Upper lobe of left lung (tissue), 6 donors: ENCODE results near the gene OCSTAMP. TPM values are rescaled to one million over a fixed set of nuclear protein-coding genes. Genes with fewer than 3 reads are reported as not detected.

Experiments used
- ATAC-seq, 2 donors: fragments of 200-7000 bp; cut with Tn5 transposase; one replicate each; pipeline ENCODE4 v1.9.1; 2022; ENCODE audit warnings: mild to moderate bottlenecking in 2 of 2, moderate library complexity in 2 of 2; ENCODE audit not compliant: low FRiP score in 2 of 2
- DNase-seq, 2 donors: peaks; one replicate each; pipeline ENCODE4 v3.0.0-alpha.2; 2019 to 2020
- H3K27ac ChIP-seq, 4 donors: fragments of 200-600 bp; sonication (generic); one replicate each; pipeline ENCODE4 v1.5.1; 2016 to 2019
- H3K27me3 ChIP-seq, 4 donors: fragments of 200-600 bp; sonication (generic); one replicate each; pipeline ENCODE4 v1.5.1; 2017 to 2019
- H3K36me3 ChIP-seq, 4 donors: fragments of 200-600 bp; sonication (generic); one replicate each; pipeline ENCODE4 v1.5.1; 2016 to 2019
- H3K4me1 ChIP-seq, 4 donors: fragments of 200-600 bp; sonication (generic); one replicate each; pipeline ENCODE4 v1.5.1; 2018 to 2019
- H3K4me3 ChIP-seq, 4 donors: fragments of 200-600 bp; sonication (generic); one replicate each; pipeline ENCODE4 v1.5.1; 2017 to 2019; ENCODE audit warnings: mild to moderate bottlenecking in 2 of 4, moderate library complexity in 1 of 4
- H3K9me3 ChIP-seq, 4 donors: fragments of 200-600 bp; sonication (generic); one replicate each; pipeline ENCODE4 v1.5.1; 2018 to 2019
- CTCF ChIP-seq, 6 experiments: fragments of 450-650 bp in 4 of 6; fragments of 200-600 bp in 2 of 6; sonication (generic) in 2 of 6; IDR thresholded peaks; one replicate each; pipeline ENCODE4 v1.5.1; 2016 to 2019; ENCODE audit warnings: antibody characterized with exemption in 6 of 6
- EP300 ChIP-seq, 4 donors: sonication (generic); formaldehyde crosslinking; IDR thresholded peaks; one replicate each; pipeline ENCODE4 v1.5.1; 2017; ENCODE audit warnings: antibody characterized with exemption in 4 of 4, control low read depth in 2 of 4
- POLR2A ChIP-seq, 4 donors: fragments of 450-650 bp; IDR thresholded peaks; one replicate each; pipeline ENCODE4 v1.5.1; 2016 to 2017; ENCODE audit warnings: antibody characterized with exemption in 4 of 4, mild to moderate bottlenecking in 2 of 4
- POLR2AphosphoS5 ChIP-seq, 2 donors: sonication (generic); formaldehyde crosslinking; IDR thresholded peaks; one replicate each; pipeline ENCODE4 v1.5.1; 2017; ENCODE audit warnings: antibody characterized with exemption in 2 of 2
- WGBS, 2 donors: methylation state at CpG; one replicate each; pipeline ENCODE4 v1.1.5; 2017 to 2018; 5-methylcytosine and 5-hydroxymethylcytosine counted together
- total RNA-seq, 6 donors: library from RNA; depleted of rRNA in 4 of 6; stranded (reverse); fragments of >200 nt in 4 of 6; gene quantifications; one replicate each; pipeline versions ENCODE4 v1.1.0 to v1.2.1, GENCODE V29; 2016 to 2021
- donor health status: DM: no; HTN: no; CAD: no; lungs with moderate emphysema.
- donor health status: DM: no; HTN: yes; CAD: no; lungs with severe emphysema.

The OCSTAMP gene
- total RNA-seq, 6 donors from 2014 or later: not detected

DNA sequence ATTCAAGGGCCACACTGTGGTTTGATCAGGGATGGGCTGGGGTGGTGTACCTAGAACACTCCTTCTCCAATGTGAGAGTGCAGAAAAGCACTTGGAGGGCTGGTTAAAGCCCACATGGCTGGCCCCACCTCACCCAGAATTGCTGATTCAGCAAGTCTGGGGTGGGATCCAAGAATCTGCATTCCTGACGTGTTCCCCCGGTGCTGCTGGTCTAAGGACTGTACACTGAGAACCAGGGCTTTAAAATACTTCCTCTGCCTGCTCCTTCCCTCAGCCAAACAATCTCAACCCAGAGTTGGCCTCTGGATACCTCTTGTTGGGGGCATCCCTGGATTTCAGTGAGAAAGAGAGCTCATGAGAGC lies 13.4 kb upstream of the OCSTAMP start:
- TF ChIP-seq POLR2AphosphoS5 (IDR thresholded peaks at IDR 0.05) (no peak), EP300 (IDR thresholded peaks at IDR 0.05) (no peak), CTCF (IDR thresholded peaks at IDR 0.05) (no peak), POLR2A (IDR thresholded peaks at IDR 0.05) (no peak)

DNA sequence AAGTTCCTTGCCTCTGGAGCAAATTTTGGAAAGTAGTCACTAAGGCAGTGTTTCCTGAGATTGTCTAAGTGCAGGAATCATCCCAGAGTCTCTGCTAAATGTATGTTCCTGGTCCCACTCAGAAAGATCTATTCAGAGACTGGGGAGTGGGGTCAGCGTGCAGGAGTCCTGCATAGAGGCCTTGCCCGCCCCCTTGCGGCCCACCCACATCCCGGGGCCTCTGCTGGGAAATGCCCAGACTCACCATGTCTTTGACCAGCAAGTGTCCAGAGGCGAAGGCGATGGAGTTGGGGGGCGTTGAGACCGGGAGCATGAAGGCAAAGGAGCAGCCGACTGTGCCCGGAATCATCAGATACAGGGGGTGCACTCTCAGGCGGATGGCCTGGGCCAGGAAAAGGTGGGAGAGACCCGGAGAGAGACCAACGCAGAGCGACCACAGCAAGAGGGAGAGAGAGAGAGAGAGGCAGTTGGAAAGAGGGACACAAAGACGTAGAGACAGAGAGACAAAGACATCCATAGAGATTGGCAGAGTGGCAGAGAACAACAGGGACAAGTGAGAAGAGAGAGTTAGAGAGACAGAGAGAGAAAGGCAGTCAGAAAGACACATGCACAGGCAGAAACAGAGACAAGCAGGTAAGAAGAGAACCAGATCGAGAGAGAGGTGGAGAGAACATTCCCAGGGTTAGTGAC lies 12.9 kb upstream of the OCSTAMP start:
- Histone ChIP-seq H3K4me3 (peak overlapping the region in 2 of 4 donors; percentile 42), H3K4me1 (peaks cover 5 to 12% (median 11%) of the 10 kb centered on the region in 4 donors), H3K9me3 (no peaks in the 10 kb centered on the region), H3K27ac (peak overlapping the region in 1 of 4 donors; percentile 68), H3K27me3 (no peaks in the 10 kb centered on the region), H3K36me3 (no peaks in the 10 kb centered on the region)
- DNase-seq (peak in 1 of 2 donors; percentile 70), ATAC-seq (no peak)
- TF ChIP-seq POLR2AphosphoS5 (IDR thresholded peaks at IDR 0.05): no peak
- no peak for TF ChIP-seq EP300 (IDR thresholded peaks at IDR 0.05)
- no peak for TF ChIP-seq CTCF (IDR thresholded peaks at IDR 0.05)
- TF ChIP-seq POLR2A (IDR thresholded peaks at IDR 0.05): no peak
- 84 to 91% methylated on average over 16 of the region's 16 CpGs for WGBS, 2 donors

More for the DNA sequence above, 13.4 kb upstream of the OCSTAMP start:
- Histone ChIP-seq H3K4me1 (peaks cover 8 to 16% (median 16%) of the 10 kb centered on the region in 4 donors), H3K4me3 (no peak overlapping the region), H3K27ac (no peak overlapping the region), H3K27me3 (no peaks in the 10 kb centered on the region), H3K9me3 (no peaks in the 10 kb centered on the region), H3K36me3 (no peaks in the 10 kb centered on the region)
- WGBS, 2 donors: 46 to 59% methylated on average over 2 of the region's 2 CpGs
- ATAC-seq (no peak), DNase-seq (no peak)

DNA sequence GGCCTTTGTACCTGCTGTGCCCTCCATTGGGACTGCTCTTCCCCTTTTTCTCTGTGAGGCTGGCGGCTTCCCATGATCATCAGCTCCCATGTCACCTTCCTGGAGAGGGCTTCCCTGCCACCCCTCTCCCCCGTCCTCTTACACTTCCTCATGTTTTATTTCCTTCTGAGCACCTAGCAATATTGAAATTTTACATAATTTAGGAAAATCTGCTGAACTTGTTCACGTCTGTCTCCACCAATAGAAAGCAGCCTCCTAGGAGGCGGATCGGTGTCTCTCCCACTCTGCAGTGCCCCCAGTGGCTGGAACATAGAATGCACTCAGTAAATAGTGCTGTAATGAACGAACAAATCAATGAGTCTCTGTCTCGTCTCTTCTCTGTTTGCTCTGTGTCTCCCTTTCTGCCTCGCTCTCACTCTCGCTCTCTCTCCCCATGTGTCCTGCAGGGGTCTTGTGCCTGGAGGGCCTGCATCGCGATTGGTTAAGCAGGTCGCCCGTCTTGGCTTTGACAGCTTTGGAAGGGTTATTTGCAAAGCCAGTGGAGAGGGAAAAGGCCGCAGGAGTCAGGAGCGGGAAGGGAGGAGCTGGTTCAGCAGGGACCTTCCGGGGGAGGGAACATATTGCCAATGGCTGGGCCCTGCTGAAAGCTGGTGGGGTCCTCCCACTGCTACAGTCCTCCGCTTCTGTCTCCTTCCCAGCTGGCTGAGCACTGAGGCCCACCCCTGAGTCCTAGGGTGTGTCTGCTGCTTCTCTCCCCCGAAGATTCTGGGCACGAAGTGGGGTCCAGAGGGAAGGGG lies 12.1 kb upstream of the OCSTAMP start:
- Histone ChIP-seq H3K4me1 (peaks cover 5 to 12% (median 11%) of the 10 kb centered on the region in 4 donors), H3K4me3 (peak overlapping the region in 3 of 4 donors; percentile 14 to 42 (median 42)), H3K27me3 (no peaks in the 10 kb centered on the region), H3K27ac (peak overlapping the region in 2 of 4 donors; percentile 20 to 68), H3K9me3 (no peaks in the 10 kb centered on the region), H3K36me3 (no peaks in the 10 kb centered on the region)
- no peak for TF ChIP-seq POLR2AphosphoS5 (IDR thresholded peaks at IDR 0.05)
- peak; percentile 70 to 86 (median 76) for TF ChIP-seq CTCF (IDR thresholded peaks at IDR 0.05)
- WGBS, 2 donors: 13 to 19% methylated on average over 16 to 19 of the region's 19 CpGs
- DNase-seq (peak in 1 of 2 donors; percentile 50), ATAC-seq (peak; percentile 86 to 92)

- H3K4me3 ChIP-seq: peak overlapping the region in 3 of 4 donors; percentile 14 to 42 (median 42)
- DNase-seq (no peak), ATAC-seq (no peak)
- H3K27me3 ChIP-seq: no peaks in the 10 kb centered on the region
- peak overlapping the region in 2 of 4 donors; percentile 20 to 68 for H3K27ac ChIP-seq
- no peak for TF ChIP-seq POLR2A (IDR thresholded peaks at IDR 0.05)
- no peak for TF ChIP-seq POLR2AphosphoS5 (IDR thresholded peaks at IDR 0.05)
- TF ChIP-seq CTCF (IDR thresholded peaks at IDR 0.05): no peak
- TF ChIP-seq EP300 (IDR thresholded peaks at IDR 0.05): no peak
- no peaks in the 10 kb centered on the region for H3K36me3 ChIP-seq
- 50 to 53% methylated on average over 5 of the region's 5 CpGs for WGBS, 2 donors
- H3K9me3 ChIP-seq: no peaks in the 10 kb centered on the region
- H3K4me1 ChIP-seq: peaks cover 5 to 12% (median 11%) of the 10 kb centered on the region in 4 donors
These were observed 11.5 kb upstream of the OCSTAMP start for GRCh38 chr20:46562009-46562372.
